Left ventricle myocardium inferior (tissue), 1 donor: ENCODE measurements around the gene EHMT1. TPM values are rescaled to one million over a fixed set of nuclear protein-coding genes. Genes with fewer than 3 reads are reported as not detected.

Experiments
- DNase-seq: peaks from one replicate; pipeline ENCODE4 v3.0.0-alpha.2; 2020
- H3K27ac ChIP-seq: fragments of 200-600 bp; replicated peaks from 2 replicates; pipeline ENCODE4 v1.8.0; 2021
- H3K27me3 ChIP-seq: fragments of 200-600 bp; 2 replicates; pipeline ENCODE4 v1.8.0; 2021; ENCODE audit warnings: low read depth
- H3K36me3 ChIP-seq: fragments of 200-600 bp; 2 replicates; pipeline ENCODE4 v1.8.0; 2021
- H3K4me1 ChIP-seq: fragments of 200-600 bp; 2 replicates; pipeline ENCODE4 v1.8.0; 2021
- H3K4me3 ChIP-seq: fragments of 200-600 bp; 2 replicates; pipeline ENCODE4 v1.8.0; 2021; ENCODE audit warnings: mild to moderate bottlenecking, moderate library complexity
- H3K9me3 ChIP-seq: fragments of 200-600 bp; replicated peaks from 2 replicates; pipeline ENCODE4 v1.8.0; 2021
- intact Hi-C: fragments of 100-400 bp; cut with micrococcal nuclease; formaldehyde crosslinking; loops from one replicate; pipeline ENCODE4 v1.11.0; 2022
- total RNA-seq: library from RNA; stranded (reverse); fragmentation: NEBNext Ultra II Directional; extraction: Animal tissue kit (Norgen Biotek cat#: 25700); gene quantifications from one replicate; pipeline ENCODE4 v1.2.1, GENCODE V29; 2021
- TF ChIP-seq, protein P1 (sequence below): fragments of 200-600 bp; IDR thresholded peaks from 2 replicates; pipeline ENCODE4 v1.8.0; 2021; ENCODE audit warnings: antibody characterized with exemption, mild to moderate bottlenecking, borderline replicate concordance
- donor health status: DM: no; HTN: yes; CAD: no; lungs with severe emphysema.

Gene EHMT1
- total RNA-seq, 1 donor from 2014 or later, result 31.3 TPM

DNA sequence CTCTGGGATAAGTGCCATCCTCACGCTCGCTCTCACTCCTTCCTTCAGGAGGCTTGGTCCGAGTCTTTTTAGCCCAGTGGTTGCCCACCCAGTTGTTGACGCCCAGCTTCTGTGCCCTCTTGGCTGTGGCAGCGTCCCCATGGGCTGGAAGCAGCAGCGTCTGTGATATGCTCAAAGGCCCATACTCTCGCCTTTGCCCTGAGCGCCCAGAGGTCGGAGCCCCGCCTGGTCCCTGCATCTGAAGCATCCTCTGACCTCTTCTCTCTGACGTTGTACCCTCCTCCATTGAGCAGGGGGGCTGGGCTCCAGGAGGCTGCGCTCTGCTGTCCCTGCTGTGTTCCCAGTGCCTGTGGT lies 180.8 kb downstream of the EHMT1 start:
- intact Hi-C loops, result no loop called here
- H3K27me3 ChIP-seq, result no peaks in the 10 kb centered on the region
- no peak overlapping the region for H3K27ac ChIP-seq
- no peak overlapping the region for H3K4me3 ChIP-seq
- no peak for DNase-seq
- peaks cover 84% of the 10 kb centered on the region for H3K36me3 ChIP-seq
- TF ChIP-seq, protein P1, sequence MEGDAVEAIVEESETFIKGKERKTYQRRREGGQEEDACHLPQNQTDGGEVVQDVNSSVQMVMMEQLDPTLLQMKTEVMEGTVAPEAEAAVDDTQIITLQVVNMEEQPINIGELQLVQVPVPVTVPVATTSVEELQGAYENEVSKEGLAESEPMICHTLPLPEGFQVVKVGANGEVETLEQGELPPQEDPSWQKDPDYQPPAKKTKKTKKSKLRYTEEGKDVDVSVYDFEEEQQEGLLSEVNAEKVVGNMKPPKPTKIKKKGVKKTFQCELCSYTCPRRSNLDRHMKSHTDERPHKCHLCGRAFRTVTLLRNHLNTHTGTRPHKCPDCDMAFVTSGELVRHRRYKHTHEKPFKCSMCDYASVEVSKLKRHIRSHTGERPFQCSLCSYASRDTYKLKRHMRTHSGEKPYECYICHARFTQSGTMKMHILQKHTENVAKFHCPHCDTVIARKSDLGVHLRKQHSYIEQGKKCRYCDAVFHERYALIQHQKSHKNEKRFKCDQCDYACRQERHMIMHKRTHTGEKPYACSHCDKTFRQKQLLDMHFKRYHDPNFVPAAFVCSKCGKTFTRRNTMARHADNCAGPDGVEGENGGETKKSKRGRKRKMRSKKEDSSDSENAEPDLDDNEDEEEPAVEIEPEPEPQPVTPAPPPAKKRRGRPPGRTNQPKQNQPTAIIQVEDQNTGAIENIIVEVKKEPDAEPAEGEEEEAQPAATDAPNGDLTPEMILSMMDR, result no peak
- H3K9me3 ChIP-seq, result no peaks in the 10 kb centered on the region
- no peaks in the 10 kb centered on the region for H3K4me1 ChIP-seq

DNA sequence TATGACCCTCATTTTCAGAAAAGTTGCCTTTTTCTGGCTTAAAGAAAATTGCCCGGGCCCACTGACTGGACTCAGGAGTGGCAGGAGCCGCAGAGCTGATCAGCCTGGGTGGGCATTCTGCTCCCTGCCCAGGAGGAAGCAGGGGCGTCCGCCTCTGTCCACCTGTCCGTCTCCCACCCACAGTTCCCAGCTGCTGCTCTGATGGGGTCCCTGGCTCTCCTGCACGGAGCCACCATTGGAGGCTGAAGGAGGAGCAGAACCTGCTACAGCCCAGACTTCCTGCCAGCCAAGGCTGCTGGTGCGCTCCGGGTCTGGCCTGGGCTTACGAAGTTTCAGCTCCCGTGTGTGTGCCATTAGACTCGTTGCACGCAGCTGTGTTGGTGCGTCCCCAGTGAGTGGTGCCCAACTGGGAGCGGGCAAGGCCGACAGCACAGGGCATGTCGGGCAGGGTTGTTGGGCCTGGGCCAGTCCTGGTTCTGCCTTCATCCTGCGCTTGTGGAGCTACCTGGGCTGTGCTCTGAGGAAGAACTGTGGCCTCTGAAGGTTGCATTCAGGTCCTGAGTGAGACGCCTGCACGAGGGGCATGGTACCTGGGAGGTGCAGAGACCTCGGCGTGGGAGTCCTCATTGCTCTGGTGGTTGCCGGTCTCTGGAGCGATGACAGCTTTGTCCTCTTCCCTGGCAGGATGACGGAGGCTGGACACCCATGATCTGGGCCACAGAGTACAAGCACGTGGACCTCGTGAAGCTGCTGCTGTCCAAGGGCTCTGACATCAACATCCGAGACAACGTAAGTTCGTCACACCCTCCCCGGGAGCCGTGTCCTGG lies 181.6 kb downstream of the EHMT1 start:
- peaks cover 78% of the 10 kb centered on the region for H3K36me3 ChIP-seq
- H3K4me1 ChIP-seq, result no peaks in the 10 kb centered on the region
- TF ChIP-seq, protein P1, result no peak
- H3K27me3 ChIP-seq, result no peaks in the 10 kb centered on the region
- intact Hi-C loops, result no loop called here
- DNase-seq, result no peak
- no peak overlapping the region for H3K4me3 ChIP-seq
- H3K27ac ChIP-seq, result no peak overlapping the region
- no peaks in the 10 kb centered on the region for H3K9me3 ChIP-seq

DNA sequence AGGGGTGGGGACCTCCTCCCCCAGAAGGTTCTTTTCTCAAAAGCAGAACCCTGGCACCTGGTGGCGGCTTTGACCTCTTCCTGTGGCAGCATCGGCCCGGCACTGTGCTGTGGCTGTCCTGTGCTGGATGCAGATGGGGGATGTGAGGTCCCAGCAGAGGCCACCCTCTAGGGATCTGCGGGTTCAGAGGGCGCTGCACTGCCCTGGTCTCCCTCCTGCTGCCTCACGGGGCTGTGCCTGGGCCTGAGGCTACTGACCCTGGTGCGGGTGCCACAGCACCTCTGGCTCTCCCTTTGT lies 182.2 kb downstream of the EHMT1 start:
- intact Hi-C loops, result no loop called here
- Histone ChIP-seq H3K9me3 (no peaks in the 10 kb centered on the region), H3K27me3 (no peaks in the 10 kb centered on the region), H3K4me1 (no peaks in the 10 kb centered on the region), H3K4me3 (no peak overlapping the region), H3K27ac (no peak overlapping the region), H3K36me3 (peaks cover 73% of the 10 kb centered on the region)
- no peak for DNase-seq
- TF ChIP-seq, protein P1, result no peak

- no peak overlapping the region for H3K4me3 ChIP-seq
- H3K27me3 ChIP-seq, result no peaks in the 10 kb centered on the region
- TF ChIP-seq, protein P1, result no peak
- no peak for DNase-seq
- no peaks in the 10 kb centered on the region for H3K9me3 ChIP-seq
- peaks cover 70% of the 10 kb centered on the region for H3K36me3 ChIP-seq
- no peaks in the 10 kb centered on the region for H3K4me1 ChIP-seq
- H3K27ac ChIP-seq, result no peak overlapping the region
- intact Hi-C loops, result no loop called here
Measured at GRCh38 chr9:137802021-137802420, 183.2 kb downstream of the EHMT1 start.

DNA sequence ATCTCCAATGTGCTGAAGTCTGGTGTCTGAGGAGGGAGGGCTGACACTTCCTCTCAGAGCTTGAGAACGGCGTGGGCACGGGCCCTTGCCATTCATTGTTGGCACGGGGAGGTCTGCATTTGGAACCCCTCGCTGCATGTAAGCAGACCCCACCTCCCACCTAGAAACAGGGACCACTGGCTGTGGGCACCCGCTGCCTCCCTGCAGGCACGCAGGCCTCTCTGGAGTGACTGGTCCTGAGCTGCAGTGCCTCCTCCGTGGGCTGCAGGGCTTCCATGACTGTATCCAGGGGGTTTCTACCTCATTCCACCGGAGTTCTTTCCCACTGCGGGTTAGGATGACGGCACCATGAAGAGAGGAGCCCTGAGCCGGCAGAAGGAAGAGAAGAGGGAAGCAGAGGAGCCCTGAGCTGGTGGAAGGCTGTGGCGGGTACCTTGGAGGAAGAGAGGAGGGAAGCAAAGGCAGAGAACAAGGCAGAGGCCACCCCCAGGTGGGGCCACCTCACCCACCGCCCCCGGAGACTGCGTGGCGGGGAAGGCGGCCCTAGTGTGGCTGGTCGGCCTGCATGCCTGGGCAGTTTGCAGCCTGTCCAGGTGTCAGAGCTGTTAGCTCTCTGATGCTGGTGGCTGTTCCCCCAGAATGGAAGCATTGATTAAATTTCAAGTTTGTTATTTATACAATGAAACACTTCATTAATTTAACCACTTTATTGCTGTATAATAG lies 183.9 kb downstream of the EHMT1 start:
- Histone ChIP-seq H3K27ac (no peak overlapping the region), H3K4me1 (no peaks in the 10 kb centered on the region), H3K4me3 (no peak overlapping the region), H3K36me3 (peaks cover 66% of the 10 kb centered on the region), H3K9me3 (no peaks in the 10 kb centered on the region), H3K27me3 (no peaks in the 10 kb centered on the region)
- TF ChIP-seq, protein P1, result no peak
- no peak for DNase-seq
- intact Hi-C loops, result no loop called here
